GM12865 (cell line): ENCODE results near the gene DSEL.

ENCODE experiments used
- DNase-seq: peaks from one replicate; pipeline ENCODE4 v3.0.0; 2010; ENCODE audit warnings: low read depth
- H3K4me3 ChIP-seq: 2 replicates; pipeline ENCODE4 v1.5.1; 2011; ENCODE audit warnings: mild to moderate bottlenecking, low read depth, low read length, control low read depth
- CTCF ChIP-seq: IDR thresholded peaks from 2 replicates; pipeline ENCODE4 v1.5.1; 2011; ENCODE audit warnings: low read length, control low read depth, low read depth, inconsistent platforms; ENCODE audit not compliant: insufficient read depth; ENCODE audit errors: missing control alignments

DSEL gene

GRCh38 chr18:67475673-67476072, 40.8 kb downstream of the DSEL start:
- no peak for DNase-seq
- no peak for TF ChIP-seq CTCF
- no peak overlapping the region for H3K4me3 ChIP-seq

- no peak overlapping the region for H3K4me3 ChIP-seq
Measured at GRCh38 chr18:67468038-67468437, 48.5 kb downstream of the DSEL start.

DNA sequence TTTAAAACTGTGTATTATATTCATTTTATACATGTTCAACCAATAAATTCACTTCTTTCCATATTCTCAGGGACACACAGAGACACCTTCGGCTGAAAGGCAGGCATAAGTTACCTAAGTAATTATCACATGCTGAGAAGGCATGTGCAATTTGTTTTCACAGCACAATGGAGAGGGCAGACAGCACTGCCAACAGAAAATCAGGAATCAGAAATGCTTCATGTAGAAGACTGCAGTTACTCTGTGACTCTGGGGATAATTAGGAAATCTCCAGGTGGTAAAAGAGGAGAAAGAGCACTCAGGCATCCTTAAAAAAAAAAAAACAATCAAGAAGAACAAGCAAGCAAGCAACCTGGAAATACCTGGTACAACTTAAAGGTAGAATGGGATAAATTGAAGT, 49.3 kb downstream of the DSEL start:
- no peak for DNase-seq
- TF ChIP-seq CTCF = no peak
- H3K4me3 ChIP-seq = no peak overlapping the region

More at GRCh38 chr18:67468038-67468437, 48.5 kb downstream of the DSEL start:
- no peak for DNase-seq
- no peak for TF ChIP-seq CTCF

DNA sequence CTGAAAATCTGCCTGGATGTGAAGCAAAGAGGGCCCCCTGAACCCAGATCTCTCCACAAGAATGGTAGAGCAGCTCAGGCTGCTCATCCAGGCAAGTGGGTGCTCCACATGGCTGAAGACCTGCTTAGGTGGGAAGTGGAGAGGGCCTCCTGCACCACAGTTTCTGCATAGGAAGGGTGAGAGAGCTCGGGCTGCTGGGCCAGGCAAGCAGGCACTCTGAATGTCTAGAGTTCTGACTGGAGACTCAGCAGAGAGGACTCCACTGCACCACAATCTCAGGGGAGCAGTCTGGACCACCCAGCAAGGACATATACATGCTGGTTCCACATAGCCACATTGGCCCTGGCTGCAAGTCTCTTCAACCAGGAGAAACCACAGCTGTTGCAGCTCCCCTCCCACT, 52.0 kb downstream of the DSEL start:
- no peak for DNase-seq
- H3K4me3 ChIP-seq = no peak overlapping the region
- TF ChIP-seq CTCF = no peak

DNA sequence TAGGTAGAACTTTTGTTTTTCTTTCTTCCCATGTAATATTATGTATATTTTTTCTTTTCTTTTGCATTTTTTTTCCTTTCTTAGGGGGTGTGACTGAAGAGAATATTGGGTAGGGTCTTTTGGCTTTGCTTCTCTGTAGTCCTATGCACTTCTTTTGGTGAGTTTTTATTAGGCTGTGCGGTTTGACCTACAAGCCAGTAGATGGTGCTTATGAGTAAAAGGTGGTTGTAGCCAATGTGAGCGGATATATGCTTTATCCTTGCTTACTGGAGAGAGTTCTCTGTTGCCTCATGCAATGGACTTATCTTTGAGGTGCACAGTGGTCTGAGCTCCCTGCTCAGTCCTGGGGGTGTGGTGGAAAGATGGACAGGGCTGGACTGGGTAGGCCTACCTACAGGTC, 52.7 kb downstream of the DSEL start:
- peak; percentile 6 for DNase-seq

GRCh38 chr18:67456711-67457110, 59.8 kb downstream of the DSEL start:
- H3K4me3 ChIP-seq = no peak overlapping the region
- no peak for DNase-seq
- no peak for TF ChIP-seq CTCF

More for the DNA sequence above, 52.7 kb downstream of the DSEL start:
- H3K4me3 ChIP-seq = no peak overlapping the region
- peak; percentile 5 for TF ChIP-seq CTCF
